ENCODE results near the gene MED15. TPM values are rescaled to one million over a fixed set of nuclear protein-coding genes. Genes with fewer than 3 reads are reported as not detected.

MED15 gene
- total and polyA plus RNA-seq, 3 donors from 2014 or later = 71.0 to 101 (median 81.6) TPM

- Histone ChIP-seq H3K4me3 (no peak overlapping the region), H3K27me3 (no peaks in the 10 kb centered on the region), H3K9me3 (no peaks in the 10 kb centered on the region), H3K4me1 (peaks cover 48% of the 10 kb centered on the region), H3K27ac (no peak overlapping the region), H3K36me3 (ENCODE audit: low read depth, missing control alignments) (no peaks in the 10 kb centered on the region)
- DNase-seq = no peak
- intact Hi-C loops (cut with DNase I; ENCODE audit: low total_unique reads) = no loop called here
- WGBS, 2 donors = 84 to 93% methylated on average over 2 to 4 of the region's 4 CpGs
- TF ChIP-seq CTCF (IDR thresholded peaks at IDR 0.05) (no peak), POLR2A (IDR thresholded peaks at IDR 0.05) (no peak)
These were observed 41.4 kb downstream of the MED15 start for GRCh38 chr22:20548806-20549205.

GRCh38 chr22:20549232-20549841 is 41.9 kb downstream of the MED15 start:
- TF ChIP-seq CTCF (IDR thresholded peaks at IDR 0.05) (no peak), POLR2A (IDR thresholded peaks at IDR 0.05) (no peak)

DNA sequence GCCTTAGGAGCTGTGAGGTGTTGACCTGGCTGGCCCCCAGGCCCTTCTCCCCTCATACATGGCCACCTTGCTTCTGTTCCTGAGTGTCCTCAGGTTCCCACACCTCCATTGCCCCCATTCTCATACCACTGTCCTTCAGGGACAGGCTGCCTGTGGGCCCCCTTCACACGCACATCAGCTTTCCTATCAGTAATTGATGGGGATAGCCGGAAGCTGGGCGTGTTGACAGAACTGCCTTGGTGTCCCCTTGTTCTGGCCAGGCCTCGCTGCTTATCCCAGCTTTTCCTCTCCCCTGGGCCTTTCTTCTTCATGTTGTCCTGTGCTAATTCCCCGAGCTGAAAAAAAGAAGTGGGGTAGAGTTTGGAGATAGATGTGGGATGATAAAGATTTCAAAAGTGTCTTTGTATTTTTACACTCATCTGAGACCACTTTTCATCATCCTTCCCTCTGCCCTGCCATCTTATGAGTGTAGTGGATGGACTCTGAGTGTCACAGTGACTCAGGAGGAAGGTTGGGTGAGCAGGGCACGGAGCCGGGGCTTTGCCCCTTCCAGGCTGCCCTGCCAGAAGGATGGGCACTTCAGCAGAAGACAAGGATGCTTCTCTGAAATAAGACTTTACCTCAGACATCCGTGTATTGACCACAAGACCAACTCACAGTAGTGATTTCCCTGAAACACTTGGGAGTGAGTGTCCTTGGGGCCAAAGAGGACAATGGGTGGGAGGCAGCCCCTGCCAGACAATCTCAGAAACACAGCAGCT is 42.8 kb downstream of the MED15 start:
- peak overlapping the region; percentile 75 to 76 for H3K27ac ChIP-seq
- intact Hi-C loops (cut with DNase I; ENCODE audit: low total_unique reads) = no loop called here
- no peak for DNase-seq
- no peak overlapping the region for H3K4me3 ChIP-seq
- no peaks in the 10 kb centered on the region for H3K27me3 ChIP-seq
- 78 to 87% methylated on average over 8 of the region's 8 CpGs for WGBS, 2 donors
- no peaks in the 10 kb centered on the region for H3K9me3 ChIP-seq
- peaks cover 58% of the 10 kb centered on the region for H3K4me1 ChIP-seq
- TF ChIP-seq CTCF (IDR thresholded peaks at IDR 0.05) (no peak), POLR2A (IDR thresholded peaks at IDR 0.05) (no peak)
- no peaks in the 10 kb centered on the region for H3K36me3 ChIP-seq (ENCODE audit: low read depth, missing control alignments)

More at GRCh38 chr22:20549232-20549841, 41.9 kb downstream of the MED15 start:
- H3K36me3 ChIP-seq (ENCODE audit: low read depth, missing control alignments) = no peaks in the 10 kb centered on the region
- peaks cover 52% of the 10 kb centered on the region for H3K4me1 ChIP-seq
- 73 to 77% methylated on average over 7 of the region's 7 CpGs for WGBS, 2 donors
- peak overlapping the region in 1 of 2 donors; percentile 75 for H3K27ac ChIP-seq
- H3K4me3 ChIP-seq = no peak overlapping the region
- intact Hi-C loops (cut with DNase I; ENCODE audit: low total_unique reads) = no loop called here
- DNase-seq = no peak
- H3K27me3 ChIP-seq = no peaks in the 10 kb centered on the region
- H3K9me3 ChIP-seq = no peaks in the 10 kb centered on the region

GRCh38 chr22:20550851-20551744 is 43.7 kb downstream of the MED15 start:
- peak; percentile 40 for DNase-seq
- Histone ChIP-seq H3K4me1 (peaks cover 65% of the 10 kb centered on the region), H3K27me3 (no peaks in the 10 kb centered on the region), H3K36me3 (ENCODE audit: low read depth, missing control alignments) (no peaks in the 10 kb centered on the region), H3K4me3 (no peak overlapping the region), H3K27ac (peak overlapping the region; percentile 75 to 76), H3K9me3 (no peaks in the 10 kb centered on the region)
- WGBS, 2 donors = 53 to 61% methylated on average over 26 to 27 of the region's 27 CpGs
- no peak for TF ChIP-seq CTCF (IDR thresholded peaks at IDR 0.05)
- TF ChIP-seq POLR2A (IDR thresholded peaks at IDR 0.05) = no peak
- intact Hi-C loops (cut with DNase I; ENCODE audit: low total_unique reads) = no loop called here
